HEK293 (cell line): Measurements from ENCODE around the gene S100A16.

Experiments
- AEBP2 ChIP-seq: fragments of 450-650 bp; formaldehyde crosslinking; IDR thresholded peaks from 2 replicates; pipeline ENCODE4 v1.5.1; 2016; ENCODE audit warnings: missing biosample characterization, missing genetic modification characterization, borderline replicate concordance
- ATF2 ChIP-seq: fragments of 450-650 bp; formaldehyde crosslinking; IDR thresholded peaks from 2 replicates; pipeline ENCODE4 v1.5.1; 2016; ENCODE audit warnings: missing biosample characterization, missing genetic modification characterization, low read depth
- BCL11B ChIP-seq: fragments of 450-650 bp; formaldehyde crosslinking; IDR thresholded peaks from 2 replicates; pipeline ENCODE4 v1.5.1; 2016; ENCODE audit warnings: low read depth, missing biosample characterization, missing genetic modification characterization
- FEZF1 ChIP-seq: fragments of 450-650 bp; formaldehyde crosslinking; IDR thresholded peaks from 2 replicates; pipeline ENCODE4 v1.5.1; 2016; ENCODE audit warnings: missing biosample characterization, missing genetic modification characterization
- GLI2 ChIP-seq: fragments of 450-650 bp; formaldehyde crosslinking; IDR thresholded peaks from 2 replicates; pipeline ENCODE4; 2017; ENCODE audit warnings: missing biosample characterization, missing genetic modification characterization, low read depth, borderline replicate concordance
- PRDM2 ChIP-seq: fragments of 450-650 bp; formaldehyde crosslinking; IDR thresholded peaks from 2 replicates; pipeline ENCODE4 v1.5.1; 2016; ENCODE audit warnings: missing biosample characterization, missing genetic modification characterization, borderline replicate concordance
- SCRT2 ChIP-seq: fragments of 450-650 bp; formaldehyde crosslinking; IDR thresholded peaks from 2 replicates; pipeline ENCODE4 v1.5.1; 2016; ENCODE audit warnings: missing biosample characterization, missing genetic modification characterization
- SETDB1 ChIP-seq: IDR thresholded peaks from one replicate; pipeline ENCODE4 v1.6.1; 2017; ENCODE audit warnings: mild to moderate bottlenecking, low read length, moderate library complexity, mixed read lengths; ENCODE audit not compliant: insufficient read length
- ZBTB17 ChIP-seq: fragments of 450-650 bp; formaldehyde crosslinking; IDR thresholded peaks from 2 replicates; pipeline ENCODE4 v1.5.1; 2016; ENCODE audit warnings: missing biosample characterization, missing genetic modification characterization
- ZFP41 ChIP-seq: fragments of 450-650 bp; formaldehyde crosslinking; IDR thresholded peaks from 2 replicates; pipeline ENCODE4 v1.5.1; 2016; ENCODE audit warnings: missing biosample characterization, missing genetic modification characterization, borderline replicate concordance
- ZIC2 ChIP-seq: fragments of 450-650 bp; formaldehyde crosslinking; IDR thresholded peaks from 2 replicates; pipeline ENCODE4 v1.5.1; 2016; ENCODE audit warnings: missing biosample characterization, missing genetic modification characterization
- ZNF132 ChIP-seq: fragments of 450-650 bp; formaldehyde crosslinking; IDR thresholded peaks from 2 replicates; pipeline ENCODE4 v1.5.1; 2017; ENCODE audit warnings: missing biosample characterization, missing genetic modification characterization, borderline replicate concordance
- ZNF133 ChIP-seq: fragments of 450-650 bp; formaldehyde crosslinking; IDR thresholded peaks from 2 replicates; pipeline ENCODE4 v1.5.1; 2016; ENCODE audit warnings: missing biosample characterization, missing genetic modification characterization
- ZNF140 ChIP-seq: fragments of 450-650 bp; formaldehyde crosslinking; IDR thresholded peaks from 2 replicates; pipeline ENCODE4 v1.5.1; 2016; ENCODE audit warnings: missing biosample characterization, missing genetic modification characterization
- ZNF211 ChIP-seq: fragments of 450-650 bp; formaldehyde crosslinking; IDR thresholded peaks from 2 replicates; pipeline ENCODE4 v1.5.1; 2016; ENCODE audit warnings: low read depth, missing biosample characterization, missing genetic modification characterization
- ZNF214 ChIP-seq: fragments of 450-650 bp; formaldehyde crosslinking; IDR thresholded peaks from 2 replicates; pipeline ENCODE4 v1.5.1; 2017; ENCODE audit warnings: missing biosample characterization, mild to moderate bottlenecking, missing genetic modification characterization, borderline replicate concordance
- ZNF239 ChIP-seq: fragments of 450-650 bp; formaldehyde crosslinking; IDR thresholded peaks from 2 replicates; pipeline ENCODE4 v1.5.1; 2016; ENCODE audit warnings: missing biosample characterization, missing genetic modification characterization
- ZNF341 ChIP-seq: fragments of 450-650 bp; formaldehyde crosslinking; IDR thresholded peaks from 2 replicates; pipeline ENCODE4; 2016; ENCODE audit warnings: low read depth, missing biosample characterization, missing genetic modification characterization
- ZNF391 ChIP-seq: fragments of 450-650 bp; formaldehyde crosslinking; IDR thresholded peaks from 2 replicates; pipeline ENCODE4 v1.5.1; 2016; ENCODE audit warnings: low read depth, missing biosample characterization, missing genetic modification characterization, borderline replicate concordance
- ZNF488 ChIP-seq: fragments of 450-650 bp; formaldehyde crosslinking; IDR thresholded peaks from 2 replicates; pipeline ENCODE4 v1.5.1; 2016; ENCODE audit warnings: missing biosample characterization, missing genetic modification characterization
- ZNF510 ChIP-seq: fragments of 450-650 bp; formaldehyde crosslinking; IDR thresholded peaks from 2 replicates; pipeline ENCODE4 v1.5.1; 2018; ENCODE audit warnings: mild to moderate bottlenecking, missing genetic modification characterization, missing biosample characterization; ENCODE audit not compliant: insufficient replicate concordance
- ZNF548 ChIP-seq: fragments of 450-650 bp; formaldehyde crosslinking; IDR thresholded peaks from 2 replicates; pipeline ENCODE4 v1.5.1; 2016; ENCODE audit warnings: missing biosample characterization, missing genetic modification characterization
- ZNF561 ChIP-seq: fragments of 450-650 bp; IDR thresholded peaks from 2 replicates; pipeline ENCODE4 v1.5.1; 2018; ENCODE audit warnings: missing biosample characterization, missing genetic modification characterization, borderline replicate concordance
- ZNF629 ChIP-seq: fragments of 450-650 bp; formaldehyde crosslinking; IDR thresholded peaks from 2 replicates; pipeline ENCODE4 v1.5.1; 2017; ENCODE audit warnings: missing biosample characterization, missing genetic modification characterization
- ZNF692 ChIP-seq: fragments of 450-650 bp; formaldehyde crosslinking; IDR thresholded peaks from 2 replicates; pipeline ENCODE4 v1.5.1; 2016; ENCODE audit warnings: missing biosample characterization, missing genetic modification characterization
- ZNF707 ChIP-seq: fragments of 450-650 bp; formaldehyde crosslinking; IDR thresholded peaks from 2 replicates; pipeline ENCODE4 v1.5.1; 2016; ENCODE audit warnings: missing biosample characterization, missing genetic modification characterization
- ZNF777 ChIP-seq: fragments of 450-650 bp; formaldehyde crosslinking; IDR thresholded peaks from 2 replicates; pipeline ENCODE4 v1.5.1; 2017; ENCODE audit warnings: missing biosample characterization, missing genetic modification characterization, borderline replicate concordance
- ZNF837 ChIP-seq: fragments of 450-650 bp; formaldehyde crosslinking; IDR thresholded peaks from 2 replicates; pipeline ENCODE4 v1.5.1; 2016; ENCODE audit warnings: missing biosample characterization, missing genetic modification characterization
- ZSCAN23 ChIP-seq: fragments of 450-650 bp; formaldehyde crosslinking; IDR thresholded peaks from 2 replicates; pipeline ENCODE4 v1.5.1; 2016; ENCODE audit warnings: missing biosample characterization, missing genetic modification characterization

S100A16 gene

GRCh38 chr1:153658400-153659174 is 45.6 kb upstream of the S100A16 start, which contains the start of gene SNAPIN (continued):
- TF ChIP-seq PRDM2 (no peak), ZNF629 (tag by site-specific recombination) (peak; percentile 62), ZNF692 (tag by site-specific recombination) (peak; percentile 95), ZNF837 (tag by site-specific recombination) (no peak), ZNF510 (no peak), ZFP41 (no peak), AEBP2 (tag by site-specific recombination) (no peak), ZNF133 (tag by site-specific recombination) (no peak), ZNF132 (tag by site-specific recombination) (no peak), FEZF1 (no peak), GLI2 (tag by site-specific recombination) (no peak), ZSCAN23 (no peak), ZNF341 (tag by site-specific recombination) (0 out of 2 replicates have a peak, but pooled peaks have one; percentile 28), ZNF214 (tag by site-specific recombination) (no peak), ZNF488 (tag by site-specific recombination) (no peak), ZNF707 (tag by site-specific recombination) (no peak), ZNF239 (tag by site-specific recombination) (no peak), ZNF211 (no peak), BCL11B (no peak), SETDB1 (no peak), SCRT2 (tag by site-specific recombination) (peak; percentile 82), ATF2 (tag by site-specific recombination) (no peak), ZNF777 (tag by site-specific recombination) (no peak), ZNF561 (peak; percentile 79; the same call in 1 of the 2 replicates), ZNF548 (tag by site-specific recombination) (no peak), ZIC2 (peak; percentile 53; the same call in 1 of the 2 replicates), ZBTB17 (tag by site-specific recombination) (peak; percentile 82), ZNF391 (tag by site-specific recombination) (0 out of 2 replicates have a peak, but pooled peaks have one; percentile 14), ZNF140 (tag by site-specific recombination) (no peak)
